ENCODE results near the gene KLF15.

The KLF15 gene

GRCh38 chr3:126320517-126321293 is 36.5 kb downstream of the KLF15 start:
- DNase-seq (ENCODE audit: low read depth in 2 of 2): no peak

GRCh38 chr3:126319701-126320295 is 37.4 kb downstream of the KLF15 start:
- DNase-seq (ENCODE audit: low read depth in 2 of 2): no peak

GRCh38 chr3:126317029-126317996 is 39.9 kb downstream of the KLF15 start:
- no peak for DNase-seq (ENCODE audit: low read depth in 2 of 2)

- no peak for DNase-seq (ENCODE audit: low read depth in 2 of 2)
These were observed 40.7 kb downstream of the KLF15 start for GRCh38 chr3:126316501-126316939.

GRCh38 chr3:126316031-126316461 is 41.2 kb downstream of the KLF15 start:
- no peak for DNase-seq (ENCODE audit: low read depth in 2 of 2)

- DNase-seq (ENCODE audit: low read depth in 2 of 2): no peak
These were observed 42.2 kb downstream of the KLF15 start for GRCh38 chr3:126314790-126315658.

- no peak for DNase-seq (ENCODE audit: low read depth in 2 of 2)
These were observed 42.9 kb downstream of the KLF15 start for GRCh38 chr3:126314305-126314789.

GRCh38 chr3:126313580-126314304 is 43.5 kb downstream of the KLF15 start:
- DNase-seq (ENCODE audit: low read depth in 2 of 2): no peak

- DNase-seq (ENCODE audit: low read depth in 2 of 2): no peak
These were observed 44.0 kb downstream of the KLF15 start for GRCh38 chr3:126313166-126313565.

GRCh38 chr3:126312341-126312740 is 44.9 kb downstream of the KLF15 start:
- DNase-seq (ENCODE audit: low read depth in 2 of 2): no peak

GRCh38 chr3:126311338-126311978 is 45.8 kb downstream of the KLF15 start:
- no peak for DNase-seq (ENCODE audit: low read depth in 2 of 2)

GRCh38 chr3:126310816-126311215 is 46.4 kb downstream of the KLF15 start:
- no peak for DNase-seq (ENCODE audit: low read depth in 2 of 2)

- DNase-seq (ENCODE audit: low read depth in 2 of 2): no peak
These were observed 47.1 kb downstream of the KLF15 start for GRCh38 chr3:126309861-126310655.

- no peak for DNase-seq (ENCODE audit: low read depth in 2 of 2)
These were observed 48.0 kb downstream of the KLF15 start for GRCh38 chr3:126309165-126309564.

- DNase-seq (ENCODE audit: low read depth in 2 of 2): no peak
These were observed 48.6 kb downstream of the KLF15 start for GRCh38 chr3:126308394-126309125.

GRCh38 chr3:126307591-126308393 is 49.4 kb downstream of the KLF15 start:
- no peak for DNase-seq (ENCODE audit: low read depth in 2 of 2)

- DNase-seq (ENCODE audit: low read depth in 2 of 2): no peak
These were observed 50.2 kb downstream of the KLF15 start for GRCh38 chr3:126306888-126307482.
